GM21529 (cell line): ENCODE results near the gene NFAM1.

Experiments
- ATAC-seq: cut with Tn5 transposase; IDR thresholded peaks from one replicate; pipeline ENCODE4 v1.9.1; 2021; ENCODE audit not compliant: unreplicated experiment

Gene NFAM1, protein sequence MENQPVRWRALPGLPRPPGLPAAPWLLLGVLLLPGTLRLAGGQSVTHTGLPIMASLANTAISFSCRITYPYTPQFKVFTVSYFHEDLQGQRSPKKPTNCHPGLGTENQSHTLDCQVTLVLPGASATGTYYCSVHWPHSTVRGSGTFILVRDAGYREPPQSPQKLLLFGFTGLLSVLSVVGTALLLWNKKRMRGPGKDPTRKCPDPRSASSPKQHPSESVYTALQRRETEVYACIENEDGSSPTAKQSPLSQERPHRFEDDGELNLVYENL

DNA sequence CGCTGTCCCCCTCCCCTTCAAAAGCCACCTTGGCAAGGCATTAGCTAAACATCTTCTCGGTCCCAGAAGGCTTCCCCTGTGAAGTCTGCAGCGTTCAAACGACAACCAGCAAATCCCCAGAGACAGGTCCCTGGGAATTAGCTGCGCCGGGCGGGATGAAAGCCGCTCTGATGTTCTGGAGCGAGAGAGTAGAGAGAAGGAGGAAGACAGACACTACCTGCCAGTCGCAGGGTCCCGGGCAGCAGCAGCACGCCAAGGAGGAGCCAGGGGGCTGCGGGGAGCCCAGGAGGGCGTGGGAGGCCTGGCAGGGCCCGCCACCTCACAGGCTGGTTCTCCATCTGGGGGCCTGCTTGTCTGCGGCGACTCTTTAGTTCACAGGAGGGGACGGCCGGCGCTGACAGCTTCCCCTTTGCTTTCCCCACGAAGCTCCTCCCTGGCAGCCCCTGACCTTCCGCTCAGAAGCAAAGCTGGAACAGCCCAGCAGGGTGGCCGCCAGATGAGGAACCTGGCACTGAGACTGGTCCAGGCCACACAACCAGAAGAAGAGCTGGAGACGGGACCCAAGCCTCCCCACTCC, at the start of gene NFAM1:
Gene NFAM1 (minus strand): TSS at position 384 of the 577 bp plus-strand sequence. CDS start 46 bp downstream, at position 338.
- ATAC-seq, result no peak

DNA sequence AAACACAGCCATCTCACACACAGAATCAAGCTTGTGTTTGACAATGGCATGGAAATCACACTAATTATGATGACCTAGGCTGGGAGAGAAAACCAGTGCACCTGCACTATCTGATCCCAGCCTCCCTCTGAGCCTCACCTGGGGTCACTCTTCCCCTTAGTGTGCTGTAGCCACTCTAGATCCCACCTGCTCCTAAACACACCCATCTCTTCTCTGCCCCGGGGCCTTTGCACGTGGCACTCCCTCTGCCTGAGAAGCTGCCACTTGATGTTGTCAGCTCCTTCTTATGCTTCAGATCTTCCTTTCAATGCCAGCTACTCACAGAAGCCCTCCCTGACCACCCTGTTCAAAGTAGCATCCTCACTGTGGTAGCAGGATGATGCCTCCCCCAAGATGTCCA, 42.9 kb upstream of the NFAM1 start:
- no peak for ATAC-seq

DNA sequence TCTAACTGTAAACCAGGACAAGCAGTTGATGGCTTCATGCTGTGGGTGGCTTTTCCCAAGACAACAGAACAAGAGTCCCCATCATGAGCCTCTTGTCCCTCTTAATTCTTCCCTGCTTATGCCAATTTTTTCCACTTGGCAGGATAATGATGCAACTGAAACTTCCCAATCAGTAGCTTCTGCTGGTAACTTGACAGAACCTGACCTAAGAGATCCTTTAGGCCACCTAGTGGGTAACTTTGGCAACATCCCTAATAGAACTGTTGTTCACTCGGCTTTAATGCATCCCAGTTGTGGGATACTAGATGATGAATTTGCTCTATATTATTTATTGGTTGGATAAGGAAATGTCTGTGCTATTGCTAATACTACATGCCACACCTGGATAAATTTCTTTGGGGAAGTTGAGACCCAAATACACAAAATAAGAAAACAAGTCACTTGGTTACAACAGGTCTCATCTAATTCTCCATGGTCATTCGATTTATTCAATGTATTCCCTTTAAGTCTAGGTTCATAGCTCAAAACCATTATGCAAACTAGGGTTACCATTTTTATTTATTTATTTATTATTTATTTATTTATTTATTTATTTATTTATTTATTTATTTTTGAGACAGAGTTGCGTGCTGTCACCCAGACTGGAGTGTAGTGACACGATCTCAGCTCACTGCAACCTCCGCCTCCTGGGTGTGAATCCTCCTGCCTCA, 41.4 kb upstream of the NFAM1 start:
- no peak for ATAC-seq

DNA sequence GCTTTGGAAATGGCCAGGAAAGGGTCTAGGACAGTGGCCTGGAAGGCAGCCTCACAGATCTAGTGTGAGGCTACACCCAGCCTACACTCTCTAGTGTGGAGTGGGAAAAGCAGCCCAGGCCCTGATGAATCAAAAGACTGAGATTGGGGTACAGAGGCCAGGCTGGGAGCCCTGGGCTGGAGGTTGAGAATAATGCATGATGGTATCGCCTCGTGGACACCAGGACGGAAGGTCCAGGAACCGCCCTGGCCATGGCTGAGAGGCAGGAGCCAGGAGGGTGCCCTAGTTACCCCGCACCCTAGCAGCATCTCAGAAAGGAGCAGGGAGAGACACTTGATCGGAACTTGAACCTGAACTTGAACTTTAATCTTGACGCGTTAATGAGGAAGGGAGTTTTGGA, 40.5 kb upstream of the NFAM1 start:
- ATAC-seq, result no peak

DNA sequence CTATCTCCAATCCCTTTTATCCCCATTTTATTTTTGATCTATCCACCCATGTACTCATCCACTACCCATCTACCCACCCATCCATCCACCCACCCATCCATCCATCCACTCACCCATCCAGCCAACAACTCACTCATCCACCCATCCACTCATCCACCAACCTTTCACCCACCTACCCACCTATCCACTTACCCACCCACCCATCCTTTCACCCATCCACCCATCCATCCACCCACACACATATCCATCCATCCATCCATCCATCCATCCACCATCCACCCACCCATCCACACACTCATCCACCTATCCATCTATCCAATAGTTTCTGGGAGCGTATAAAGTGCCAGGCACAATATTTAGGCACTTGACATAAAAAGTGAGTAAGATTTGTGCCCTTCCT, 39.2 kb upstream of the NFAM1 start:
- ATAC-seq, result no peak

DNA sequence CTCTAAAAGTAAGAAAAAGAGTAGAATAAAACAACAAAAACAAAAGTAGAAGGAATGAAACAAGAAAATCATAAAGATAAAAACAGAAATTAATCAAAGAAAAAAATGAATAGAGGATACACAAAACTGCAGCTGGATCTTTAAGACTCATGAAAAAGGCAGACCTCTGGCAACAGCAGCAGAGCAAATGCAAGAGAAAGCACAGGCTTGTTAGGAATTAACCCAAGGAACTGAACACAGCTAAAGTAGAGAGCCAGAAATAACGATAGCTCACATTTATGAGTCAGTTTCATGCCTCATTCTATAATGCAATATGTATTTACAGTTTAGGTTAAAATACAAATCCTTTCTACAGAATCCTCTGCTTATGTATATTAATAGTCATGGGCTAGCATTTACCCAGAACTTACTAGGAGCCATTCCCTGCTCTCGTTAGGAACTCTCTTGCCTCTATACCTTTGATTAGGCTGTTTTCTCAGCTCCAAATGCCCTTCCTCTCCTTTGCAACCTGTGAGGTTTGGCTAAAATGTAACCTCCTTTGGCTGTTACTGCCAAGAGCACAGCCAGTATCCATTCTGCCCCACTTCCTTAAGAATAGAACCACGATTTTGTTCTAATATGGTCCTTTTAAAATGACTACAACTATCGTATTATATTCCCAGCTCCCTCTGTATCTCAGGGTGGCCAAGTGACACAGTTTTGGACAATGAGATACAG, 38.3 kb upstream of the NFAM1 start:
- no peak for ATAC-seq

DNA sequence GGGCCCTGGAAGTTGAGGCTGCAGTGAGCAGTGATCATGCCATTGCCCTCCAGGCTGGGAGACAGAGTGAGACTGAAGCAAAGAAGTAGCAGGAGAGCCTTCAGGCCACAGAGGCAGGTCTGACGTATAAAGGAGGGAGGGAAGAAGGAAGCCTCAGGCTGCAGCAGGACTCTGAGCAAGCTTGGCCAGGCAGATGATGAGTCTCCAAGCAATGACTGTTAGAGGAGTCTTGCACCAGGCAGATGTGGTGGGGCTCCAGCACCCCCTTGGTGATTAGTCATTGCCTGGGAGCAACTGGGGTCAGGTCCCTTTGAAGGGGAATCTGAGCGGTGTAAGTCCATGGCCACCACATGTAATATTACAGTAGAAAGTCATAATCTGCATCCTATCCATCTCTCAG, 36.6 kb upstream of the NFAM1 start:
- no peak for ATAC-seq

DNA sequence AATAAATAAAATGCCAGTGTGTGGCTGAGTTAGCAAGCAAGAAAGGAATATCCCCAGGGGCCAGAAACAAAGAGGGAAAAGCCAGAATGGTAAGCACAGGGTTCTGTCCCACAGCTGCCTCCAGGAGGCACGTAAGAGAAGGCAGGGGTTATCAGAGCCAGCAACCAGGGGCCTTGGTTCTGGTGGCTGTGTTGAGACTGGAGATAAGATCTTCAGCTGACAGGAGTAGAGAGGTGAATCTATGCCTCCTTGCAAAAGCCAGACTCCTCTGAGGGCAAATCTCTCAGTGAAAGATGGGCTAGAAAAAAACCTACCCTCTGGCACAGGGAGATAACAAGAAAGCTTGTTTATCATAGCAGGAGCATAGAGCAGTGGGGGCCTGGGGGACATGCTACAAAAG, 29.8 kb upstream of the NFAM1 start:
- no peak for ATAC-seq

DNA sequence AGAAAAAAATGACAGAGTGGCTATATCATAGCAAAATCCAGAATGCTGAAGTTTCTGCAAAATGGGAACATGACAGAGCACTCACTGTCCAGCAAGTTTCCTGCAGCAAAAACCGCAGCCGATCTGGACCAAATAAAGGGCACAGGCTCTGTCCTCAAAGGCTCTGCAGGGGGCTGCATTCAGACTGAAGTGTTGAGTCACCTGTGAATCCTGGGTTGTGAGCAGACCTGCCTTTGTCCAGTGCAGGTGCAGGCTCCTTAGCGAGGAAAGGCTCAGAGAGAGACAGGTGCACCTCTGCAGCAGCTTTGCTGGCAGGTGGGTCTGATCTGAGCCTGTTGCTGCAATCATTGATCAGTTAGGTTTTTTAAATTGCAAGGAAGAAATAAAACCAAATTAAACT, 29.3 kb upstream of the NFAM1 start:
- ATAC-seq, result no peak

DNA sequence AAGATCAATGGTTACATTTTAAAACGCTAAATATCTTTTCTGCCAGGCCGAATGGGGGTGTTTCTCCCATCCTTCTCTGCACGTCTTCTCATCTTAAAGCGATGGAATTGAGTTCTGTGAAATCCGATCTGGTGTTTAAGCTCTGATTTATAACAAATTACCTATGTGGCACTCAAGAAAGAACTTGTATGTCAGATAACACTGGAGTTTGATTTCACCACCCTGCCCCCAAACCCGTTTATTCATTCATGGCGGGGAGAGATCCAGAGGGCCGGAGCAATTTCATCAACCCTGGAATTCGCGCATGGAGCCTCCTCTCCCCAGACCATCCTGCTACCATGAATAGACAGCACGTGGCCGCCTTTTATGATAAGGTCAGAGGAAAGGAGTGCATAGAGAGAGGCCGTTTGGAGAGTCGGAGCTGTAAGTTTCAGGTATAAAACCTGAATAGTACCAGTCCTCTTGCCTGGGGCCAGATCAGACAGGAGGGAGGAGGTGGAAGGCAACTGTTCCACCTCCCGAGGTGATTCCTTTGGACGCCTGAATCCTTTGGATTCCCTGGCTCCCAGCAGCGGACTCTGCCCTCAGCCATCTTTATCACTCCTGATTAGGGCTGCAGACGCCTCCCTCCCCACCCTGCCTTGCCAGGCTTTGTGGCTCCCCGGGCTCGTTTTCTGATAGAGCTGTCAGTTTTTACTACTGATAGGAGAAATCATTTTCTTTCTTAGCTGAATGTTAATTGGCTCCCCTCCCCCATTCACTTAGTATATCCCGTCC, 27.3 kb upstream of the NFAM1 start:
- no peak for ATAC-seq

DNA sequence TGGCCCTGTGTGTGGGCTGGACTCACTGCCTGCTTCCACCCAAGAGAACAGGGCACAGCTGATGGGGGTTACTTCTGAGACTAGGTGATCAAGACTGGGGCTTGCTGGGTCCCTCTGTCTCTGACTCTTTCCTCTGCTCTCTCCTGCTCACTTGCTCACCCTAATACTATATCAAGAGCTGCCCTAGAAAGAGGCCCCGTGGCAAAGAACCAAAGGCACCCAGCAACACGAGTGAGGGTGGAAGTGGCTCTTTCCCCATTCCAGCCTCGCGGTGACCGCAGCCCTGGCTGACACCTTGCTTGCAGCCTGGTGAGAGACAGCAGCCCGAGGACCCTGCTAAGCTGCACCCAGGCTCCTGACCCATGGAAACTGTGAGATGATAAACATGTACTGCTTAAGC, 20.7 kb upstream of the NFAM1 start:
- no peak for ATAC-seq

DNA sequence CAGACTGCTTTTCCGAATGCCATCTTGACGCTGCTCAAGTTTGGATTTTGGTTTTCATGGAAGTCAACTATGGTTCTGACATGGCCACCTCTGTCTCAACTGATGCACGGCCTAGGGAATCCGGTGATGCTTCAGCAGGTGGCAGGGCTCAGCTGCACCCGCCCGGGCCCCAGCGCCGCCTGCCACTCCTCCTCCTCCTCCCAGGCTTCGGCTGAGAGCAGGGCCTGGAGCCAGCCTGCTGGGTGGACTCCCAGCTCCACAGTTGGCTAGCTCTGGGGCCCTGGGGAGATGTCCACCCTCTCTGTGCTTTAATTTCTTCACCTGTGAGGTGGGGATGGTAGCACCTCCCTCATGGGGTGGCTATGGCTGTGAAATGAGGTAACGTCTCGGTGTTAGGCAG, 20.3 kb upstream of the NFAM1 start:
- ATAC-seq, result no peak

DNA sequence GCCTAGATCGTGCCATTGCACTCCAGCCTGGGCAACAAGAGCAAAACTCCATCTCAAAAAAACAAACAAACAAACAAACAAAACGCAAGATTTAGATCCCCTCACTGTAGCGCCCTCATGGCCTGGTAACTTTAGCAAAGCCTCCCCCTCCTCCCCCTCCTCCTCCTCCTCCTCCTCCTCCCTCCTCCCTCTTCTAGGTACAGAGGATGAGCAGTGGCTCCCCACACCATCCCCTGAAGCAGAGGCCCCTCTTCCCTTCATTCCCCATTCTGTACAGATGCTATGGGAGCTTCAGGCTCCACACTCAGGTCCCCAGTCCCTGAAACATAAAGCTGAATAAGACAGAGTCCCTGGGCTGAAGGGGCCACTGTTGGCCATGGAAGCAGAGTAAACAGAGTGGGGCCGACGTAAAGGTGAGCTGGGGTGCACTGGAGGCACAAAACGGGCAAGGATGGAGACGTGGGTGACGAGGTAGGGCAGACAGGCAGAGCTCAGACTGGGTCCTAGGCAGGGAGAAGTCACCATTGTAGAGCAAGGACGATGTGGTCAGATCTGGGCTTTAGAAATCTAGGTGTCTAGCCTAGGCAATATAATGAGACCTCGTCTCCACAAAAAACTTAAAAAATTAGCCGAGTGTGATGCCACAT, 19.4 kb upstream of the NFAM1 start:
- ATAC-seq, result no peak

DNA sequence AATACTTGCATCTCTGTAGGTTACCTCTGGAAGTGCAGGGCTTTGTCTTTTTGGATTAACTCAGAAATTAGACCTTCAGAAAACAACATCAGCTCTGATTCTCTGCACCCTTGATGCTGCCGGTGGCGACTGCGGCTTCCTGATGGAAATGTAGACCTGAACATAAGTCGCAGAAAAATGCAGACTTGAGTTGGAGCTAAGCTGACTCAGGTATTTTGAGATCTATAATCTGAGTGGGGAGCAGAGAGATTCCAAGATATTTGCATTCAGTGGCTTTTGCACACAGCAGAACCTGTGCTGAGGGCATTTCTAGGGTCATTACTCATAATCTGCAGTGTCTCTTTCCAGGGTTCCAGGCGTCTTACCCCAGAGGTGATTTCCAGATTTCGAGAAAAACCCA, 18.7 kb upstream of the NFAM1 start:
- ATAC-seq, result no peak

DNA sequence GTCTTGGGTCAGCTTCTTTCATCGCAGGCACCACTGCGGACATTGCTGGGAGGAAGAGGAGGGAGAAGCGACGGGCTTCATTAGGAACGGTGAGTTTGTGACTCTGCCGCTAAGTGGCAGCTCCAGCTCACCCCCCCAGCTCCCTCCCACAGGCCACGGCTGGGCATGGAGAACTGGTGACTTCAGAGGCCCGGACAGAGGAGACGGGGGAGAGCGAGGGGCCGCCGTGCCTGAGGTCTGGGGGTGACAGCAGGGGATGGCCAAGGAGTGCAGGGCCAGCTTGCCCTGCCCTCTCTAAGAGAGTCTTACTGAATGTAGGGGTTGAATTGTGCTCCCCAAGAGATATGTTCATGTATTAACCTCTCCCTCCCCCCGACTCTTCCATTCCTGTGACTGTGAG, 13.9 kb upstream of the NFAM1 start:
- no peak for ATAC-seq

DNA sequence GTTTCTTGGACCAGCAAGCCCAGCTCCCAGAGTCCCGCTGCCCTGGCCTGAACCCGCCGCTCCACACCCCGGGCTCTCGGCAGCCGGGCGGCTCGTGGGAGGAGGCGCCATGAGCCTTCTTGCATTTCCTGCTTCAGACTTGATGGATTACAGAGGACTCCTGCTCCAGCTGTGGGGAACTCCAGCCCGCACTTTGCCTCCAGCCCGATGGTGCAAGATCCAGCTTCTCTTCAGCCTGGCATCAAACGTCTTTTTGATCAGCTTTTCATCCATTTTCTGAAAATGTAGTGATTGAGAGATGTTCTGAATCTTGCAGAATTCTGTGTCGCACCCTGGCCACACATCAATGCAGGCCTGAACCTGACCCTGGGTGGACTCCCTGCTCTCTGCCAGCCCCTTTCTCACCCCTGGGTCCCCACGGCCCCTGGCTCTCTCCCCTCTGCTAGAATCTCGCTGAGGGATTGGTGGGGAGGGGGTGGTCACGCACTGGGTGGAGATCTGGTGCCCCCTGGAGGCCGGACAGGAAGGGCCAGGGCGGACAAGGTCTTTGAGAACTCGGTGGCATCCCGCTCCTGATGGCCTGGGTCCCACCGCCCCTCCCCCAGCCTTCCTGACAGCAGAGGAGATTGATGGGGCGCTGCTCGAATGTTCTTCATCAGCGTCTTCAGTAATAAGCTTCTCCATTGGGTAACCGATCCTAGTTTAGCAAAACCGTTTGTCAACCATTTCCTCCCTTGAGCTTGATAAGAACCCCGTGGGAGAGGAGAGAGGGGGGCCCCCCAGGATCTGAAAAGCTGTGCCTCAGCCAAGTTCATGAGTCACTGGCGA, 12.1 kb upstream of the NFAM1 start:
- no peak for ATAC-seq

DNA sequence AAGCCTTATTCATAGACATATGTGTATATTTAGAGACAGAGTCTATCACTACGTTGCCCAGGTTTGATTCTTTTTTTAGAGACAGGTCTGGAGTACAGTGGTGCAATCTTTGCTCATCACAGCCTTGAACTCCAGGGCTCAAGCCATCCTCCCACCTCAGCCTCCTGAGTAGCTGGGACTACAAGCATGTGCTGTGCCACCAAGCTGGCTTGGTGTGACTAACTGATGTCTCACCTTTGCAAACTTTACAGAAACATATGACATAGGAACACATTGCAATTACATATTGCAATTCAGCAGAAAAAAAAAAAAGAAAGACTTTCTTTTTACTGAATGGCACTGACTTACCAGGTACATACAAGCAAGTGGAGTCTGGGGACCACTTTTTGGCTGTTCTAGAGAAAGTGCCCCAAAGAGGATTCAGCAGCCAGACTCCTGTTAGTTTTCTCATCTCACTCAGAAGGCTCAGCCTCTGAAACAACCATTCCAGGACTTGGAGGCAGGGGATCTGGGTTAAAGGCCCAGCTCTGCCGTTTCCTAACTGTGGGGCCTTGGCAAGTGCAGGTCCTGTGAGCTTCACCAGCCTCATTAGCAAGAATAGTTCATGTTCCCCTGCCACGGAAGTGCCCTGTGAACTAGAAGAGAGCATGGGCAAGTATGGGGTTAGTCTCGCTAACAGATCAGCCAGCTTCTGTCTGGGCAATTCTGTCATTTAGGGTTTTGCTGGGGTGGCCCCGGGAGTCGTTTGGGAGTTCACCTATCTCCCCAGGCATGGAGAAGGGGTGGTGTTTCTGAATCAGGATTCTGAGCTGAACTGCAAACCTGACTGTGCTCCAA, 11.3 kb upstream of the NFAM1 start:
- no peak for ATAC-seq

DNA sequence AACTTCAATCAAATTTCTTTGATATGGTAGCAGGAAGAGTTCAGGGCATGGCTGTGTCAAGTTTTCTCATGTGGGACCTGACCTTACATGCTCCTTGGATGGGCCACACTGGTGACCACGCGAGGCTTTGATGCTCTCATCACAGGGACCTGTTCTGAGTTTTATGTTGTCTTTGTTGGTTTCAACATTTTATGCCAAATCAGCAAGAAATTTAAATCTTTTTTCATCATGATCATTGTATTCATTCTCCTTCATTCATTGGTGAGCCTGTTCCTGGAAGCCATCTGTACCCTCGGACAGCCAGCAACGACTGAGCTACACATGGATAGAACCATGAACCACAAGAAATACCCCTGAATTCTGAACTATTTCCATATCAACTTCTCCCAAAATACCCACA, 10.5 kb upstream of the NFAM1 start:
- no peak for ATAC-seq

DNA sequence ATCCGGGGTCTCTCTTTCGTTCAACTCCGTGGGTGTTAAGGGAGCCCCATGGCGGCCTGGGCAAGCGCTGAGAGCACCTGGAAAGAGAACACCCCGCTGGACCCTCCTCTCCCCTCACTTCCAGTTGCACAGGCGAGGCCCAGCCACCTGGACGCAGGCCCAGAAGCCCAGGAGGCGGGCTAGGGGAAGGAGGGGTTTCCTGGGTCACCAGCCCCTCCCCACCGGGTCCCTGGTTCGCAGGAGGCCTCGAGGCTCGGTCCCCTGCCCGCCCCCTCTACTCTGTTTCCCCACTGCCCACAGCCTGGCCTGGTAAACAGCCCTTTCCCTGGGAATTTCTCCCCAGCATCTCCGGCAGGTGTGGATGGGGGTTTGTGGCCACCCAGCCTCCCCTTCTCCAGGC, 8.5 kb upstream of the NFAM1 start:
- no peak for ATAC-seq
